Mammary epithelial cell (primary cell): ENCODE data around the gene MYO7A.

Experiments used
- EZH2 ChIP-seq: IDR thresholded peaks from 2 replicates; pipeline ENCODE4 v1.6.1; 2012; ENCODE audit warnings: low read length, inconsistent platforms, borderline replicate concordance
- TF ChIP-seq, protein P1 (sequence below), 2 donors: IDR thresholded peaks in 1 of 2; conservative IDR thresholded peaks in 1 of 2; 2 replicates each; pipeline ENCODE4 v1.5.1; 2011 to 2012; ENCODE audit warnings: inconsistent platforms in 2 of 2, low read length in 2 of 2, mild to moderate bottlenecking in 2 of 2, control low read depth in 1 of 2, low read depth in 1 of 2; ENCODE audit not compliant: insufficient read depth in 1 of 2; ENCODE audit errors: extremely low read depth in 1 of 2

DNA sequence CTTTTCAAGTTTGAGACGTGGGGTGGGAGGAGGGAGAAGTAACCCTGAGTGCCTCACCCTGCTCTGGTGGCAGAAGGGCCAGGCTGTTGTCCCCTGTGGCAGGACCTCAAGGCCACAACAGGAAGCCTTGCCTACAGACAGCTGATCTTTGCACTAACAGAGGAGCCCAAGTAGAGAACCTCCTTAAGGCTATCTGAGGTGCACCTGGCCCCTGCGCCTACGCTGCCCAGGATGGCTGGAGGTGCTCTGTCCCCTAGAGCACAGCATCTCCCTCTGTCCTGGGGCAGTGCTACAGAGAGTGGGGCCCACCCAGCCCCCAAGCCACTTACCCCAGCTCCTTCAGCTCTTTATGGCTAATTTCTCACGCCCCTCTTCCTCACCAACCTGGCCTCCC, 27.0 kb downstream of the MYO7A start:
- TF ChIP-seq, protein P1, sequence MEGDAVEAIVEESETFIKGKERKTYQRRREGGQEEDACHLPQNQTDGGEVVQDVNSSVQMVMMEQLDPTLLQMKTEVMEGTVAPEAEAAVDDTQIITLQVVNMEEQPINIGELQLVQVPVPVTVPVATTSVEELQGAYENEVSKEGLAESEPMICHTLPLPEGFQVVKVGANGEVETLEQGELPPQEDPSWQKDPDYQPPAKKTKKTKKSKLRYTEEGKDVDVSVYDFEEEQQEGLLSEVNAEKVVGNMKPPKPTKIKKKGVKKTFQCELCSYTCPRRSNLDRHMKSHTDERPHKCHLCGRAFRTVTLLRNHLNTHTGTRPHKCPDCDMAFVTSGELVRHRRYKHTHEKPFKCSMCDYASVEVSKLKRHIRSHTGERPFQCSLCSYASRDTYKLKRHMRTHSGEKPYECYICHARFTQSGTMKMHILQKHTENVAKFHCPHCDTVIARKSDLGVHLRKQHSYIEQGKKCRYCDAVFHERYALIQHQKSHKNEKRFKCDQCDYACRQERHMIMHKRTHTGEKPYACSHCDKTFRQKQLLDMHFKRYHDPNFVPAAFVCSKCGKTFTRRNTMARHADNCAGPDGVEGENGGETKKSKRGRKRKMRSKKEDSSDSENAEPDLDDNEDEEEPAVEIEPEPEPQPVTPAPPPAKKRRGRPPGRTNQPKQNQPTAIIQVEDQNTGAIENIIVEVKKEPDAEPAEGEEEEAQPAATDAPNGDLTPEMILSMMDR (conservative IDR thresholded peaks at IDR 0.05 in 1 of 2, IDR thresholded peaks at IDR 0.05 in 1 of 2; ENCODE audit: extremely low read depth in 1 of 2, insufficient read depth in 1 of 2, low read depth in 1 of 2, low read length in 2 of 2), result no peak
- TF ChIP-seq EZH2, result no peak
